Measurements from ENCODE around the gene FBXO10.
"Not testable (repeated sequence)": the region's sequence is repeated elsewhere in the genome, so short reads cannot be mapped to it uniquely, and the experiment has no call there.

The FBXO10 gene

DNA sequence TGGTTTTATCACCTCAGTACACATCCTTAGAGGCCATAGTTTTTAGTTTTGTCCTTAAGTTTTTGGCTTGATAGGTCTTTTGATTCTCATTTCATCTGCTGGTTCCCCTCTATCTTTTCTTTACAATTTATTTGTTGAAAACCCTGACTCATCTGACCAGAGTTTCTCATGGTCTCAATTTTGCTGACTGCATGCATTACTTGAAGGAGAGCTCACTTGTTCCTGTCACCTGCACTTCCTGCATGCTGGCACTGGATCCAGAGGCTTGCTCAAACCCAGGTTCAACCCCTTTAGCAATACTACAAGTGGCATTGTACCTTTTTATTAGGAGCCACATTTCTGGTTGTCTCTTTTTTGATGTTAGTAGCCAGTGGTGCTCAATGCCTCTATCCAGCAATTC is 26.7 kb downstream of the FBXO10 start:
- DNase-seq (ENCODE audit: low spot score): peak; percentile 52

DNA sequence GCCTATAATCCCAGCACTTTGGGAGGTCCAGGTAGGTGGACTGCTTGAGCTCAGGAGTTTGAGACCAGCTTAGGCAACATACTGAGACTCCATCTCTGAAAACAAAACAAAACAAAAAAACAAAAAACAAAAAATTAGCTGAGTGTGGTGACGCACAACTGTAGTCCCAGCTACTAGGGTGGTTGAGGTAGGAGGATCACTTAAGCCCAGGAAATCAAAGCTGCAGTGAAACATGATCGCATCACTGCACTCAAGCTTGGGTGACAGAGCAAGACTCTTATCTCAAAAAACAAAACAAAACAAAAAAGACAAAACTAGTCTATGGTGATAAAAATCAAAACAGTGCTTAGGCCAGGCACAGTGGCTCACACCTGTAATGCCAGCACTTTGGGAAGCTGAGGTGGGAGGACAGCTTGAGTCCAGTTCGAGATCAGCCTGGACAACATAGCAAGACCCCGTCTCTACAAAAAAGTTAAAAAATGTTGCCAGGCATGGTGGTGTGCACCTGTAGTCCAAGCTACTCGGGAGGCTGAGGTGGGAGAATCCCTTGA is 28.8 kb downstream of the FBXO10 start:
- DNase-seq (ENCODE audit: low spot score): no peak

DNA sequence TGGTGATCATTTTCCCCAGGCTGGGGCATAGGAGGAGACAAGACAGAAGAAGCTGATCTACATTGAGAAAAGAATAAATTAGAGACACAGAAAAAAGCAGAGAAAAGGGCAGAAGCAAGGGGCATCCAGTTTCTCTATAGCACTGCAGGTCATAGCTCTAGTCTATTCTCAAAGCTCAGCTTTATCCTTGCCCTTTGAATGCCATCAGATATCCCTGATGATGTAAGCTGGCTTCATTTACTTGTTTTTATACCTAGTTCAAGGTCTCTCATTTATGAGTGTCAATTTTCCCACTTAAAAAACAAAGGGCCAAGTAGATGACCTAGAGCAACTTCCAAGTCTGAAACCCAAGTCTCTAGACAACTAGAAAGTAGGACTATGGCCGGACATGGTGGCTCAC is 32.7 kb downstream of the FBXO10 start:
- no peak for DNase-seq (ENCODE audit: low spot score)

DNA sequence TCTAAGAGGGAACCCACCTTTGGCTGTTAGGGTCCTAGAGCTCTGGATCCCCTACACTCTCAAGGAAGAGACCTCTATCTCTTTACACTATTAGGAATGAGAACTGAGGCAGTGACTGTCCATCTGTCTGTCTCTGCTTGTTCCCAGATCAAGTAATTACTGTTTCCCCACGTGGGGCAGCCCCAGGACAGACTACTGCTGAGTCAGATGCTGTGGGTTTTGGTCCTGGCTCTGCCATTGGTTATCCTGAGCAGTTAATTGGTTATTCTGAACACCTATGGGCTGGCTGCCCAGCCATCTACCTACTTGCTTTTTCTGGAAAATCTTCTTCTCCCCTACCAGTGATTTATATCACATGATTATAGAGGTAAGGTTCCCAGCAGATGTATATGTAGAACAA is 33.3 kb downstream of the FBXO10 start:
- peak; percentile 51 for DNase-seq (ENCODE audit: low spot score)

DNA sequence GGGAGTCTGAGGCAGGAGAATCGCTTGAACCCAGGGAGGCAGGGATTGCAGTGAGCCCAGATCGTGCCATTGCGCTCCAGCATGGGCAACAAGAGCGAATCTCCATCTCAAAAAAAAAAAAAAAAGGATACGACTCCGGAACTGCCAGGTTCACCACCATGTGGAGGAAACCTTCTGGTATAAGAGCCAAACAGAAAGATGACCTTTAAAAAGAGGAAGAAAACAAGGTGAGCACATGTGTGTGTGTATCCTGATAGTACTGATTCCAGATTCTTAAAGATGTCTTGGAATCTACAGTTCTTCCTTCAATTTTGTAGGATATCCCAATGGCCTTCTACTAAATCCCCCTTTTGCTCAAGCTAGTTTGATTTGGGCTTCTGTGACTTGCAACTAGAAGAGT is 33.7 kb downstream of the FBXO10 start:
- DNase-seq (ENCODE audit: low spot score): no peak

DNA sequence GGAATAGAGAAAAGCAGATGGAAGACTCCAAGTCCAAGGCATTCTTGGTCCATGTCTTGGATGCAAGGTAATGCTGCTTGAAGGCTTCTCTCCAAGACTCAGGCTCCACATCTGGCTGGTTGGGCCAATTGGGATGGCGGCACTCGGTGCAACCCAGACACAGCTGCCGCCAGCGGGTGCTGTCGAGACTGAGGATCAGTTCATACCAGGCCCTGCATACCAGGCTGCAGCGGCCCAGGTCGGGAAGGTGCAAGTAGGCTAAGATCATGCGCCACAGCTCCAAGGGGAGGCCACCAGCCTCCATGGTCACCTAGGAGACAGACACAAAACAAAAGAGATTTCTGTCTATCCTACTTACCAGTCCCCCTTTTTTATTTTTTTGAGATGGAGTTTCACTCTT is 34.7 kb downstream of the FBXO10 start:
- DNase-seq (ENCODE audit: low spot score): no peak

DNA sequence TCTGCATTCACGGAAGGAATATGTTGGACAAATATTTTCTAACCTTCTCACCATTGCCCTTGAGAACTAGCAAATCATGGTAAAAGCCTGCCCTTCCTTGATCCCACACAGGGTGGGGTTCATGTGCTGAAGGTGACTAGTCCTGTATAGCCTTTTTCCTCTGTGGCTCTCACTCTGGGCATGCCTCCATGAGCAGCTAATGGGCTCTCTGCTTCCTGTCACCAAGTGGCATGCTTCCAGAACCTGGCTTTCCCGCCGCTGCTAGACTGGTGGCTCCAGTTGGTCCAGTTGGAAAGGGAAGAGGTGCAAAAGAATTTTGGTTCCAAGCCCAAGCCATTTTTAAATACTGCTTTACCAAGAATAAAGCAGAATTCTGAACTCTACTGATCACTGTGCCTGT is 35.5 kb downstream of the FBXO10 start:
- peak; percentile 70 for DNase-seq (ENCODE audit: low spot score)

DNA sequence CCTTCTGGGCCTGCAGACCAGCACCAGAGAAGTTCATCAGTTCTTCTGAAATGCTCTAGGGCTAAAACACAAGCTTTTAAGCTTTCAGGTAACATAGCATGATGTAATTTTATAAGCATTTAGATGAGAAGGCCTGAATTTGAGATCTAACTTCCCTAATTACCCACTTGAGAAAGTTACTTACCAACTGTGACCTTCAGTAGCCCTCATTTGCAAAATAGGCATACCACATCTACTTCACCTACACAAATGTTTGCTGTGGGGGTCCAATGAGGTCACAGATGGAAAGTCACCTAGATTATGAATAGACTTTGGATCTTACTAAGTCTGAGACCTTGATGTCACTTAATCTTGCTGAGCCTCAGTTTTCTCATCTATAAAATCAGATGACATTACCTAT is 36.5 kb downstream of the FBXO10 start:
- DNase-seq (ENCODE audit: low spot score): no peak

DNA sequence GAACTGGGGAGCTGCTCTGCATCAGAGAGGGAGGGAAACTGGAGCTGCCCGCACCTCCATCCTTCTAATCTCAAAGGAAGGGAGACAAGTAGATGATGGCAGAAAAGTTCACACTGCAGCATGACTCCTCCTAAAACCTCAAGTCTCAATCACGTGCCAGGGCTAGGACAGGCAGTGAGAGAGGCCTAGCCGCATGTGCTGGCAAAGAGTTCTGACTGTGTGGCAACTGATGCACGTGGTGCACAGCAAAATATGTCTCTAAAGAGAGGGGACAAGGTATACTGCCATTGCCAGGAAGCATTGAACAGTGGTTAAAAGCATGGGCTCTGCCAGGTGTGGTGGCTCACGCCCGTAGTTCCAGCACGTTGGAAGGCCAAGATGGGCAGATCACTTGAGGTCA is 38.1 kb downstream of the FBXO10 start:
- no peak for DNase-seq (ENCODE audit: low spot score)

DNA sequence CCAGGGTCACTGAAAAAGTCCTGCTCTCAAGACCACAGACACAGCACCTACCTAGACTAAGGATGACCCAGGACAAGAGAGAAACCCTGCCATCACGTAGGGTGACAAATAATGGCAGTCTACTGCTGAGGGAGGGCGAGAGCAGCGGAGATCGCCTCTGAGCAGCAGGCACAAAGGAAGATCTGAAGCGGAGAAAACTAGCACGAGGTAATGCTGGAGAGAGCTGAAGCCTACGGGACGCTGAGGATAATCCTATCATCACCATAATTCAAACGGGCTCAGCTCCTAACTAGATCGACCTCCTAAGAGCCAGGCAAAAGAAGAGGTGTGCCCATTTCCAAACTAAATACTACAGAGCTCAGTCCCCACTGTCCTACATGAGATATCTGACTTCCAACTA is 41.3 kb downstream of the FBXO10 start:
- no peak for DNase-seq (ENCODE audit: low spot score)

DNA sequence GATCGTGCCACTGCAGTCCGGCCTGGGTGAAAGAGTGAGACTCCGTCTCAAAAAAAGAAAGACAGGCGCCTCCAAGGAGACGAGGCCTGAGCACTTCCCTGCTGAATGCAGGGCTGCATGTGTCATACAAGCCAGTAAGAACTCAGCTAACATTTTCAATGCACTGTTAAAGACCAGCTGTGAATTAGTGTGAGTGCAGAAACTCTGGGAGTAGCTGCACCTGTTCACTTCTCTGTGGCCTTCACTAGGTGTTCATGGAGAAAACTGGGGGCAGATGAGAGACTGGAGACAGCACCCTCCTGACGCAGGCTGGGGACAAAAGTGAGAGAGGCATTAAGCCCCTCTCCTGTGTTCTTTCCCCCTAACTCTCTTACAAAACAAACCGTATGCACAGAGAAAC is 41.8 kb downstream of the FBXO10 start:
- no peak for DNase-seq (ENCODE audit: low spot score)

DNA sequence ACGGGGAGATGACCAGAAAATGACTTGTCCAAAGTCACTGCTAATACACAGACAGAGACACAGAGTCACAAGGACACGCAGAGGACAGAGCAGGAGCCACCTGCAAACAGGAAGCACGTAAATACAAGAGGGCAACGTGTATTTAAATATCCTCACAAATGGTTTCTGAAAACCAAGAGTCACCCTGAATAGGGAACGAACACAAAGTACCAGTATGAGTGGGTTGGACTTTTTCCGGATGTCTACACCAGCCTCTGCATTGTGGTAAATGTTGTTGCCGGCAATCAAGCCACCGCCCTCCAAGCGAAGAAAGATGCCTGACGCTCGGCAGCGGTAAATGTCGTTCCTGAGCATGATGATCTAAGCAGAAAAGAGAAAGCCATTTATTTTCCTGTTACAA is 44.5 kb downstream of the FBXO10 start:
- no peak for DNase-seq (ENCODE audit: low spot score)

DNA sequence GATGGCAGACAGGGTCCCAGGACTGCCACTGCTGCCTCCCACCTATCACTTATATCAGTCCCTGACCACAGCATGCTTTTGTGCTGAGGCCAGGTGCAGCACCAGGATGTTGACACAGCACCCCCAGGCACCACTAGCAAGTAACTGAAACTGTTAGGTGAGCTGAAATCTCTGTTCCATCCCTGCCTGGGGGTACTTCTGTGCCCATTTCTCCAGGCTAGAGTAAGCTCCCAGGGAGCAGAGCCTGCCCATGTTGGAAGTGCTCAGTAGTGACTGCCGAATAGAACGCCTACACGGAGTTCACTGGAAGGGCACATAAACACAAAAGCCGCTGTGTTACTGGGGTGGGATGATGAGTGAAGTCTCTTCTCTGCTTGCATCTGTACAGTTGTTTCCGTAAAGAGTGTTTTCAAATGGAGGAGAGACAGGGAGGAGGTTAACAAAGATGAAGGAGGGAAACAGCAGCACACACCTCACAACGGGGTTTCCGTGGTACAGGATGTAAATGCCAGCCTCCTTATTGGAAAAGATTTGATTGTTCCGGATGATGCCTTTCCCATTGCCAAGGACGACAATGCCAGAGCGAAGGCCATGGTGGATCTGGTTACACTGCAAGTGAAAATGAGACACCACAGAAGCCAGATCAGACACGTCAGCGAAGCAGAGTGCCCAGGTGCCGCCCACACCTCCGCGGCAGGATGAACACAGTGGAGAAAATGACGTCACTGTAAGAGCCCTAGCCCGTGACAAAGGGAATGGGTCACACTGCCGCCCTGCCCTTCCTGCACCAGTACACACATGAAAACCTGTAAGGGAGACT is 47.3 kb downstream of the FBXO10 start:
- DNase-seq (ENCODE audit: low spot score): peak; percentile 46

DNA sequence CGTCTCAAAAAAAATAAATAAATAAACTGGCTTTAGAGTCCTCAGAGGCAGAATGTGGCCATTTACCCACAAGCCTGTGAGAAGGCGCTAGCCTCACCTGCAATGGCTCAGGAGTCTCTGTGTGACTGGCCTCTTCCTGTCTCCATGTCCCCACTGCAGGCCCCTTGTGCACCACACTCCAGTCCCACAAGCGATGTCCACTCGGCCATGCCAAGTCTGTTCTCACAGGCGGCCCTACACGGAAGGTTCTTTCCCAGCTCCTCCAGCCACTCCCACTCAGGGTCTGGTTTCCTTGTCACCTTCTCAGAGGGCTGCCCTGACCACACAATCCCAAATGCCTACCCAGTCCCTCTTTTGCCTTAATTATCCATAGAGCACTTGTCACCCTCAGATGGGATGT is 52.3 kb downstream of the FBXO10 start:
- no peak for DNase-seq (ENCODE audit: low spot score)

DNA sequence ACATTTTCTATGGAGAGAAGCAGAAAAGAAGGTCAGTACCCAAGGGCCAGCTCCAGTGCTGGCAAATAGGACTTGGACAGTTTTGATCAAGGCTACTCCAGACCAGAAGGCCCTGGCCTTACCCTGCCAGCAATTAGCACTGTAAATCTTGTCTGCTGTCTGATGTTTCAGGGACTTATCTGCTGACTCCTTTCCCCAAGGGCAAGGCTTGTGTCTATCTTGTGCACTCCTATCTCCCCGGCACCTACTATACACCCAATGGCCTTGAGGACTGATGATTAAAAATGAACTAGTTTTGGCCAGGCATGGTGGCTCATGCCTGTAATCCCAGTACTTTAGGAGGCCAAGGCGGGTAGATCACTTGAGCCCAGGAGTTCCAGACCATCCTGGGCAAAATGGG is 53.2 kb downstream of the FBXO10 start:
- DNase-seq (ENCODE audit: low spot score): no peak

DNA sequence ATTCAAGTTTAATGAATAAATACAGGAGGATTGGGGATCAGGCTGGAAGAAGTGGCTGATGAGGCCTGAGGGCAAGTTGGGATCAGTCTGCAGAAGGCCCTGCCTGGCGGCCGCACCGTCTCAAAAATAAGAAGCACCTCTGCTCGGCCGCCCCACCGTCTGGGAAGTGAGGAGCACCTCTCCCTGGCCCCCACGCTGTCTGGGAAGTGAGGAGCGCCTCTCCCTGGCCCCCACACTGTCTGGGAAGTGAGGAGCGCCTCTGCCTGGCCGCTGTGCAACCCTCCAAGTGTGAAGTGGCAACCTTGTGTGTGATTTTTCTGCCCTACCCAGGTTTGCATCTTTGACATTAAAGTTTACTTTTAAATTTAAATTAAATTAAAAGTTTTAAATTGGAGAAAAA is 55.1 kb downstream of the FBXO10 start:
- DNase-seq (ENCODE audit: low spot score): no peak

DNA sequence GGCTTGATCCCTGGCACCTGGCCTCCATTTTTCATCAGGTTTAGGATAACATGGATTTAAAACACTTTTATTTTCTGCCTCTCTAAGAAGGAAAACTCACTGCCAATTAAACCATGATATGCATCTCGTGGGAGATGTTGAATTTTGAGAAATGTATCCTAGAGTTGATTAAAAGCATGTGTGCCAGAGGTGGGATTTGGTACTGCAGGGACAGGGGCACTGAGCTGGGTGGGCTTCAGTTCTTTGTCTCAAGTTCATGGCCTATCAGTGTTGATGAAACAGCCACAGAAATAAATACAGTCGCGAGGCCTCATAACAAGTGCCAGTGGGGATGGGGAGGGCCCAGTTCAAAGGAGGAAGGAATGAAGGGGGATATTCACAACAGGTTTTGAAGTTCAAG is 55.5 kb downstream of the FBXO10 start:
- no peak for DNase-seq (ENCODE audit: low spot score)

DNA sequence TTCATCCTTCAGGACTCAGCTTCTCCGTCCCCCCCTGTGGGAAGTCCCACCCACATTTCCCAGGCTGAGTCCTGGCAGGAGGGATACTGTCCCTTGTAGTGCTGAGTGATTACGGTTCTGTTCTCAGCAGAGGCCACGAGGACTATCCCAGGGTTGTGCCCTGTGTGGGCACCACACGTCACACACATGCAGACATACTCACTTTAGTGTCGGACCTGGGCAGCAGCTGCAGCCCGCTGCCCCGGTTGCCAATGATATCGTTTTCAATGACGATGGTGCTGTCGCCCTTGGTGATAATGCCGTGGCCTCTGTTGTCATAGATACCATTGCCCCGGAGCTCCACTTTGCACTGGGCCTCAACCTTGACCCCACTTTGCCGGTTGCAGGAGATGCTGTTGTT is 58.3 kb downstream of the FBXO10 start:
- DNase-seq (ENCODE audit: low spot score): no peak

DNA sequence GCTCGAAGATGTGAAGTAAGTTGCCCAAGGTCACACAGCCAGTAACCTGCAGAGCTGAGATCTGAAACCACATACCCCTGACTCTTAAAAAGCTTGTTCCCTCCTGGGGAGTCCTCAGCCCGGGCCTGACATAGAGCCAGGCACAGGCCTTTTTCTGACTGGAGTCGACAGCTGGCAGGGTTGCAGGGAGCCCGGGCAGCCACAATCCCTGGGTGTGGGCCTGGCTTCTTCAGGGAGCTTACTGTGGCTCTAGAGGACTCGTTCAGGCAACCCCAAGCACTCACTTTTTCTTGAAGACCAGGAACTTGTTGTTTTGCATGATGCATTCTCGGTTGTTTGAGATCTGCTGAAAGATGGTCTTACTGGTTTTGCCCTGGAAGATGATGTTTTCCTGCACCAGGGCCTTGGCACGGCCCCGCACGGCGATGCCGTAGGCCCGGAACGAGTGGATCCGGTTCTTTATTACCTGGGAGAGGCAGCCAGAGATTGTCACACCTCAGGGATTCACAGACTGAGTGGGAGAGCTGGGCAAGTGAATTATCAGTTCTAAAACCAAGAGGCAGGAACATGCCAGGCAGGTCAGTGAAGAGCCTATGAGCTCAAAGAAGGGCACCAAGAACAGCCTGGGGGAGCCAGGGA is 60.4 kb downstream of the FBXO10 start:
- no peak for DNase-seq (ENCODE audit: low spot score)

DNA sequence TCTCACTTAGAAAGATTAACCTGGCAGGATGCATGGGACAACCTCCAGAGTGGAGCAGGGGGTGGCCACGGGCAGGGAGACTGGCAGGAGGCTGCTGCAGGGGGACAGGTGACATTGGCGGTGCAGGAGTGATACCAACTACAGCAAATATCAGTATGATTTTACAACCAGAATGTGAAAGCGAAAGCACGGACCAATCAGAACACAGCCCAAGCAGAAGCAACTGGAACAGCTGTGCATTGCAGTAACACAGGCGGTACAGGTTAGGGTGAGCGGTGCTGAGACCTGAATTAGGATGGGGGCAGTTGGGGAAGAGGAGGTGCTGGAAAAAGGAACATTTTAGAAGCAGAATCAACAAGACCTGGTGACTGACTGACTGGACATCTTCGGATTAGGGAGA is 61.2 kb downstream of the FBXO10 start:
- DNase-seq (ENCODE audit: low spot score): no peak

DNA sequence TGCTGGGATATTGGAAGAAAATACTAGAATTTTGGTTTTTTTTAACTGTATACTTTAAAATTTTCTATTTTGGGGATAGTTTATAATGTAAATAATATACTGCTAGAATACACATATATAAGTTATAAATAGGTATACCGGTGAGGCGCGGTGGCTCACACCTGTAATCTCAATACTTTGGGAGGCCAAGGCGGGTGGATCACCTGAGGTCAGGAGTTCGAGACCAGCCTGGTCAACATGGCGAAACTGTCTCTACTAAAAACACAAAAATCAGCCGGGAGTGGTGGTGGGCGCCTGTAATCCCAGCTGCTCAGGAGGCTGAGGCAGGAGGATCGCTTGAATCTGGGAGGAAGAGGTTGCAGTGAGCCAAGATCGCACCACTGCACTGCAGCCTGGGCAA is 61.8 kb downstream of the FBXO10 start:
- not testable (repeated sequence) for DNase-seq (ENCODE audit: low spot score)

DNA sequence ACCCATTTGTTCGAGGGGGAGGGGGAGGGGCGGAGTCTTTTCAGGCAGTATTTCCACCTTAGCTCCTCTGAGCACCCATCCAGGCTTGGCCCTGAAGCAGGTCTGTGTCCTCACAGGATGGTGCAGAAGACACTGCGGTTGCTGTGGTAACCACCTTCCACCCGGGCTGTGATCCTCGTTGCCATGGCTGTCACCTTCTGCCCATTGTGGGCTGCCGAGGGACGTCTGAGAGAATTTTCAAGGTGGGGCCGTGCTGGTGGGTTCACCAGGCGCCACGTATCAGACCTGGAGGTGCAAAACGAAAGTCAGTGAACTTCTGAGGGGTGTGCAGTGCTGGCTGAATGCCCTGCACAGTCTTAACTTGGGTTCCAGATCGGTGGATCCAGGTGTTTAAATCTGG is 63.7 kb downstream of the FBXO10 start:
- no peak for DNase-seq (ENCODE audit: low spot score)

Data from kidney tubule cell (primary cell).